H9 (cell line): Measurements from ENCODE around the gene IL36G. TPM values are rescaled to one million over a fixed set of nuclear protein-coding genes. Genes with fewer than 3 reads are reported as not detected.

Source experiments
- DNase-seq: peaks from one replicate; pipeline ENCODE4 v3.0.0-alpha.2; 2017
- H2AFZ ChIP-seq: one replicate; pipeline ENCODE4 v1.6.1; 2013; ENCODE audit warnings: mild to moderate bottlenecking, low read length, control low read depth, moderate library complexity
- H2AK5ac ChIP-seq: 2 replicates; pipeline ENCODE4 v1.6.1; 2013; ENCODE audit warnings: low read length, control low read depth, mixed read lengths; ENCODE audit not compliant: insufficient read length
- H2BK120ac ChIP-seq: one replicate; pipeline ENCODE4 v1.6.1; 2013; ENCODE audit warnings: low read depth, mild to moderate bottlenecking, low read length, control low read depth, inconsistent platforms; ENCODE audit not compliant: poor library complexity, severe bottlenecking
- H2BK12ac ChIP-seq: 2 replicates; pipeline ENCODE4 v1.6.1; 2013; ENCODE audit warnings: low read length, control low read depth, mixed read lengths, low read depth; ENCODE audit not compliant: insufficient read length
- H2BK15ac ChIP-seq: 2 replicates; pipeline ENCODE4 v1.6.1; 2013; ENCODE audit warnings: low read depth, low read length, control low read depth
- H2BK20ac ChIP-seq: one replicate; pipeline ENCODE4 v1.6.1; 2013; ENCODE audit warnings: low read depth, mild to moderate bottlenecking, low read length, control low read depth, inconsistent platforms; ENCODE audit not compliant: poor library complexity, severe bottlenecking
- H2BK5ac ChIP-seq: 2 replicates; pipeline ENCODE4 v1.6.1; 2013; ENCODE audit warnings: low read length, control low read depth, mixed read lengths; ENCODE audit not compliant: insufficient read length
- H3K14ac ChIP-seq: 2 replicates; pipeline ENCODE4 v1.6.1; 2013; ENCODE audit warnings: low read length, control low read depth; ENCODE audit not compliant: insufficient read depth
- H3K18ac ChIP-seq: 2 replicates; pipeline ENCODE4 v1.6.1; 2013; ENCODE audit warnings: low read depth, mild to moderate bottlenecking, mixed read lengths, low read length, control low read depth; ENCODE audit not compliant: insufficient read length
- H3K23ac ChIP-seq: 2 replicates; pipeline ENCODE4 v1.6.1; 2013; ENCODE audit warnings: low read length, control low read depth, mixed read lengths, low read depth; ENCODE audit not compliant: insufficient read length
- H3K23me2 ChIP-seq: 2 replicates; pipeline ENCODE4 v1.6.1; 2013; ENCODE audit warnings: low read depth, mild to moderate bottlenecking, mixed read lengths, low read length, control low read depth; ENCODE audit not compliant: insufficient read length, poor library complexity, severe bottlenecking
- H3K27ac ChIP-seq: 2 replicates; pipeline ENCODE4 v1.5.1; 2013; ENCODE audit warnings: low read length, control low read depth, mixed read lengths, low read depth; ENCODE audit not compliant: insufficient read length
- H3K27me3 ChIP-seq: 2 replicates; pipeline ENCODE4 v1.6.1; 2013; ENCODE audit warnings: low read length, control low read depth, inconsistent platforms; ENCODE audit not compliant: insufficient read depth
- H3K4ac ChIP-seq: 2 replicates; pipeline ENCODE4 v1.6.1; 2013; ENCODE audit warnings: low read depth, mild to moderate bottlenecking, control low read depth, inconsistent platforms, low read length, moderate library complexity
- H3K4me1 ChIP-seq: 2 replicates; pipeline ENCODE4 v1.6.1; 2013; ENCODE audit warnings: low read length, control low read depth, inconsistent platforms; ENCODE audit not compliant: insufficient read depth
- H3K4me2 ChIP-seq: 2 replicates; pipeline ENCODE4 v1.6.1; 2013; ENCODE audit warnings: low read length, control low read depth, mixed read lengths; ENCODE audit not compliant: insufficient read length, insufficient read depth
- H3K56ac ChIP-seq: 2 replicates; pipeline ENCODE4 v1.6.1; 2013; ENCODE audit warnings: low read depth, mild to moderate bottlenecking, mixed read lengths, low read length, control low read depth; ENCODE audit not compliant: insufficient read length
- H3K79me1 ChIP-seq: 2 replicates; pipeline ENCODE4 v1.6.1; 2013; ENCODE audit warnings: low read depth, mild to moderate bottlenecking, moderate library complexity, low read length, control low read depth, inconsistent platforms; ENCODE audit not compliant: insufficient read depth, poor library complexity, severe bottlenecking
- H3K79me2 ChIP-seq: 2 replicates; pipeline ENCODE4 v1.6.1; 2013; ENCODE audit warnings: low read length, control low read depth, inconsistent platforms; ENCODE audit not compliant: insufficient read depth
- H3K9ac ChIP-seq: 2 replicates; pipeline ENCODE4 v1.6.1; 2013; ENCODE audit warnings: low read length, control low read depth, mixed read lengths; ENCODE audit not compliant: insufficient read length; ENCODE audit errors: extremely low read depth
- H3K9me3 ChIP-seq: one replicate; pipeline ENCODE4 v1.6.1; 2013; ENCODE audit warnings: low read depth, low read length, inconsistent platforms; ENCODE audit not compliant: control insufficient read depth
- H3T11ph ChIP-seq: one replicate; pipeline ENCODE4 v1.6.1; 2013; ENCODE audit warnings: mild to moderate bottlenecking, low read length, control low read depth, inconsistent platforms
- H4K20me1 ChIP-seq: one replicate; pipeline ENCODE4 v1.6.1; 2013; ENCODE audit not compliant: control insufficient read depth, insufficient read length, insufficient read depth
- H4K5ac ChIP-seq: 2 replicates; pipeline ENCODE4 v1.6.1; 2013; ENCODE audit warnings: low read depth, mild to moderate bottlenecking, mixed read lengths, low read length, control low read depth; ENCODE audit not compliant: insufficient read length
- H4K8ac ChIP-seq: replicated peaks from 2 replicates; pipeline ENCODE4 v1.6.1; 2013; ENCODE audit warnings: low read length, control low read depth, mixed read lengths, low read depth; ENCODE audit not compliant: insufficient read length
- H4K91ac ChIP-seq: 2 replicates; pipeline ENCODE4 v1.6.1; 2013; ENCODE audit warnings: low read depth, mild to moderate bottlenecking, moderate library complexity, mixed read lengths, low read length, control low read depth; ENCODE audit not compliant: insufficient read length
- H3K27ac Mint-ChIP-seq, 3 experiments: 2 replicates in 2 of 3; 3 replicates in 1 of 3; pipeline ENCODE4 v1.8.0; 2020 to 2021; ENCODE audit warnings: mixed read lengths in 3 of 3, mild to moderate bottlenecking in 1 of 3, moderate library complexity in 1 of 3
- H3K27me3 Mint-ChIP-seq: 2 replicates; pipeline ENCODE4 v1.8.0; 2021; ENCODE audit warnings: low read depth, mild to moderate bottlenecking, moderate library complexity, mixed read lengths
- H3K36me3 Mint-ChIP-seq, 3 experiments: 2 replicates in 2 of 3; 3 replicates in 1 of 3; pipeline ENCODE4 v1.8.0; 2020 to 2021; ENCODE audit warnings: low read depth in 3 of 3, mixed read lengths in 3 of 3; ENCODE audit not compliant: insufficient read depth in 1 of 3
- H3K4me1 Mint-ChIP-seq, 2 experiments: 2 replicates each; pipeline ENCODE4 v1.8.0; 2020; ENCODE audit warnings: mixed read lengths in 2 of 2
- H3K4me3 Mint-ChIP-seq, 2 experiments: 2 replicates in 1 of 2; 3 replicates in 1 of 2; pipeline ENCODE4 v1.8.0; 2020 to 2021; ENCODE audit warnings: mild to moderate bottlenecking in 2 of 2, mixed read lengths in 2 of 2, moderate library complexity in 1 of 2
- H3K9me3 Mint-ChIP-seq, 2 experiments: 2 replicates in 1 of 2; 3 replicates in 1 of 2; pipeline ENCODE4 v1.8.0; 2020; ENCODE audit warnings: mild to moderate bottlenecking in 2 of 2, mixed read lengths in 2 of 2, moderate library complexity in 1 of 2
- CTCF ChIP-seq: fragments of 200-600 bp; sonication (generic); conservative IDR thresholded peaks from 3 replicates; pipeline ENCODE4 v1.8.0; 2021; ENCODE audit warnings: antibody characterized with exemption, mild to moderate bottlenecking
- WGBS: extraction: QIAGEN DNeasy Blood & Tissue Kit; methylation state at CpG from one replicate; pipeline ENCODE4 v1.1.7; 2013; ENCODE audit warnings: missing lambda C conversion rate, low lambda C conversion rate, mixed read lengths; ENCODE audit not compliant: insufficient read length; ENCODE audit errors: extremely low coverage; 5-methylcytosine and 5-hydroxymethylcytosine counted together
- total RNA-seq: library from RNA; stranded (reverse); gene quantifications from 2 replicates; pipeline ENCODE4 v1.2.1, GENCODE V29; 2021

IL36G gene
- total RNA-seq, 1 experiment from 2014 or later = not detected

- Histone ChIP-seq H2BK120ac (no peak overlapping the region), H3K4me1 (no peaks in the 10 kb centered on the region), H3K56ac (no peak overlapping the region), H3K4me2 (no peak overlapping the region), H3K27ac (no peak overlapping the region), H3K79me1 (no peaks in the 10 kb centered on the region), H4K8ac (no peak overlapping the region), H2BK15ac (no peak overlapping the region), H3T11ph (no peak overlapping the region), H3K14ac (no peak overlapping the region), H3K27me3 (no peaks in the 10 kb centered on the region; the same call in 1 of the 2 replicates), H3K23ac (no peak overlapping the region), H4K91ac (no peak overlapping the region), H3K4ac (no peak overlapping the region), H2BK12ac (no peak overlapping the region), H4K20me1 (no peaks in the 10 kb centered on the region), H3K18ac (no peak overlapping the region), H2BK20ac (no peak overlapping the region), H3K79me2 (no peaks in the 10 kb centered on the region), H2AK5ac (no peak overlapping the region), H3K23me2 (no peaks in the 10 kb centered on the region), H4K5ac (no peak overlapping the region), H2BK5ac (no peak overlapping the region), H3K9ac (no peak overlapping the region), H2AFZ (no peak overlapping the region), H3K9me3 (no peaks in the 10 kb centered on the region)
- Mint-ChIP-seq H3K4me3 (no peak overlapping the region), H3K36me3 (no peaks in the 10 kb centered on the region; a peak in 1 of 7 replicates), H3K27me3 (peaks cover 47% of the 10 kb centered on the region), H3K9me3 (peaks cover 22 to 53% of the 10 kb centered on the region in 2 experiments), H3K27ac (no peak overlapping the region), H3K4me1 (no peaks in the 10 kb centered on the region)
- no peak for DNase-seq
- WGBS = no CpG with 5 or more reads among the region's 4 CpGs
- no peak for TF ChIP-seq CTCF
These were observed 43.5 kb downstream of the IL36G start for GRCh38 chr2:113021312-113021711.
